Measurements from ENCODE around the gene RNF208.

Gene RNF208

GRCh38 chr9:137236936-137237421 is 14.9 kb upstream of the RNF208 start:
- Histone ChIP-seq H3K9me3 (ENCODE audit: control insufficient read depth, low read length) (no peaks in the 10 kb centered on the region), H3K4me3 (ENCODE audit: extremely low read depth, insufficient read depth, low read length, poor library complexity, severe bottlenecking) (no peak overlapping the region), H3K36me3 (ENCODE audit: control insufficient read depth, insufficient read depth, low read length) (peaks cover 5% of the 10 kb centered on the region), H3K27ac (ENCODE audit: low read depth, low read length, severe bottlenecking) (no peak overlapping the region), H3K4me1 (ENCODE audit: control insufficient read depth, insufficient read depth, low read length, poor library complexity, severe bottlenecking) (peaks cover 5% of the 10 kb centered on the region)
- WGBS, 2 experiments (ENCODE audit: insufficient coverage in 2 of 2), result 71 to 75% methylated on average over 9 to 10 of the region's 11 CpGs

- Histone ChIP-seq H3K36me3 (ENCODE audit: control insufficient read depth, insufficient read depth, low read length) (no peaks in the 10 kb centered on the region), H3K4me3 (ENCODE audit: extremely low read depth, insufficient read depth, low read length, poor library complexity, severe bottlenecking) (no peak overlapping the region), H3K27ac (ENCODE audit: low read depth, low read length, severe bottlenecking) (no peak overlapping the region), H3K9me3 (ENCODE audit: control insufficient read depth, low read length) (no peaks in the 10 kb centered on the region), H3K4me1 (ENCODE audit: control insufficient read depth, insufficient read depth, low read length, poor library complexity, severe bottlenecking) (peaks cover 5% of the 10 kb centered on the region)
- WGBS, 2 experiments (ENCODE audit: insufficient coverage in 2 of 2), result 34 to 39% methylated on average over 28 to 29 of the region's 31 CpGs
Measured at GRCh38 chr9:137236238-137236935, 14.3 kb upstream of the RNF208 start.

- WGBS, 2 experiments (ENCODE audit: insufficient coverage in 2 of 2), result 84 to 88% methylated on average over 31 to 32 of the region's 35 CpGs
- Histone ChIP-seq H3K9me3 (ENCODE audit: control insufficient read depth, low read length) (no peaks in the 10 kb centered on the region), H3K4me3 (ENCODE audit: extremely low read depth, insufficient read depth, low read length, poor library complexity, severe bottlenecking) (no peak overlapping the region), H3K36me3 (ENCODE audit: control insufficient read depth, insufficient read depth, low read length) (no peaks in the 10 kb centered on the region), H3K4me1 (ENCODE audit: control insufficient read depth, insufficient read depth, low read length, poor library complexity, severe bottlenecking) (peaks cover 5% of the 10 kb centered on the region), H3K27ac (ENCODE audit: low read depth, low read length, severe bottlenecking) (no peak overlapping the region)
Measured at GRCh38 chr9:137235424-137236237, 13.6 kb upstream of the RNF208 start.

- Histone ChIP-seq H3K27ac (ENCODE audit: low read depth, low read length, severe bottlenecking) (no peak overlapping the region), H3K36me3 (ENCODE audit: control insufficient read depth, insufficient read depth, low read length) (no peaks in the 10 kb centered on the region), H3K4me1 (ENCODE audit: control insufficient read depth, insufficient read depth, low read length, poor library complexity, severe bottlenecking) (peaks cover 6% of the 10 kb centered on the region), H3K4me3 (ENCODE audit: extremely low read depth, insufficient read depth, low read length, poor library complexity, severe bottlenecking) (no peak overlapping the region), H3K9me3 (ENCODE audit: control insufficient read depth, low read length) (no peaks in the 10 kb centered on the region)
- 83 to 87% methylated on average over 13 to 16 of the region's 18 CpGs for WGBS, 2 experiments (ENCODE audit: insufficient coverage in 2 of 2)
Measured at GRCh38 chr9:137234758-137235423, 12.9 kb upstream of the RNF208 start.

- H3K4me3 ChIP-seq (ENCODE audit: extremely low read depth, insufficient read depth, low read length, poor library complexity, severe bottlenecking), result no peak overlapping the region
- H3K27ac ChIP-seq (ENCODE audit: low read depth, low read length, severe bottlenecking), result no peak overlapping the region
- WGBS, 2 experiments (ENCODE audit: insufficient coverage in 2 of 2), result 89 to 92% methylated on average over 11 to 38 of the region's 40 CpGs
- peaks cover 9% of the 10 kb centered on the region for H3K4me1 ChIP-seq (ENCODE audit: control insufficient read depth, insufficient read depth, low read length, poor library complexity, severe bottlenecking)
- no peaks in the 10 kb centered on the region for H3K36me3 ChIP-seq (ENCODE audit: control insufficient read depth, insufficient read depth, low read length)
- no peaks in the 10 kb centered on the region for H3K9me3 ChIP-seq (ENCODE audit: control insufficient read depth, low read length)
Measured at GRCh38 chr9:137234055-137234697, 12.1 kb upstream of the RNF208 start.

- Histone ChIP-seq H3K4me1 (ENCODE audit: control insufficient read depth, insufficient read depth, low read length, poor library complexity, severe bottlenecking) (peaks cover 9% of the 10 kb centered on the region), H3K36me3 (ENCODE audit: control insufficient read depth, insufficient read depth, low read length) (no peaks in the 10 kb centered on the region), H3K9me3 (ENCODE audit: control insufficient read depth, low read length) (no peaks in the 10 kb centered on the region), H3K27ac (ENCODE audit: low read depth, low read length, severe bottlenecking) (no peak overlapping the region), H3K4me3 (ENCODE audit: extremely low read depth, insufficient read depth, low read length, poor library complexity, severe bottlenecking) (no peak overlapping the region)
- WGBS, 2 experiments (ENCODE audit: insufficient coverage in 2 of 2), result 94% methylated on average over 25 to 35 of the region's 40 CpGs
Measured at GRCh38 chr9:137233143-137233980, 11.3 kb upstream of the RNF208 start.

GRCh38 chr9:137232510-137232909 is 10.5 kb upstream of the RNF208 start:
- WGBS, 2 experiments (ENCODE audit: insufficient coverage in 2 of 2), result 90 to 92% methylated on average over 24 of the region's 24 CpGs
- H3K9me3 ChIP-seq (ENCODE audit: control insufficient read depth, low read length), result no peaks in the 10 kb centered on the region

GRCh38 chr9:137232101-137232500 is 10.1 kb upstream of the RNF208 start:
- Histone ChIP-seq H3K9me3 (ENCODE audit: control insufficient read depth, low read length) (no peaks in the 10 kb centered on the region), H3K36me3 (ENCODE audit: control insufficient read depth, insufficient read depth, low read length) (no peaks in the 10 kb centered on the region), H3K4me3 (ENCODE audit: extremely low read depth, insufficient read depth, low read length, poor library complexity, severe bottlenecking) (no peak overlapping the region), H3K27ac (ENCODE audit: low read depth, low read length, severe bottlenecking) (no peak overlapping the region), H3K4me1 (ENCODE audit: control insufficient read depth, insufficient read depth, low read length, poor library complexity, severe bottlenecking) (peaks cover 9% of the 10 kb centered on the region)
- 89 to 94% methylated on average over 7 to 9 of the region's 10 CpGs for WGBS, 2 experiments (ENCODE audit: insufficient coverage in 2 of 2)

More at GRCh38 chr9:137232510-137232909, 10.5 kb upstream of the RNF208 start:
- H3K36me3 ChIP-seq (ENCODE audit: control insufficient read depth, insufficient read depth, low read length), result no peaks in the 10 kb centered on the region
- no peak overlapping the region for H3K27ac ChIP-seq (ENCODE audit: low read depth, low read length, severe bottlenecking)
- H3K4me3 ChIP-seq (ENCODE audit: extremely low read depth, insufficient read depth, low read length, poor library complexity, severe bottlenecking), result no peak overlapping the region
- peaks cover 9% of the 10 kb centered on the region for H3K4me1 ChIP-seq (ENCODE audit: control insufficient read depth, insufficient read depth, low read length, poor library complexity, severe bottlenecking)

GRCh38 chr9:137231372-137232039 is 9.5 kb upstream of the RNF208 start:
- Histone ChIP-seq H3K36me3 (ENCODE audit: control insufficient read depth, insufficient read depth, low read length) (no peaks in the 10 kb centered on the region), H3K9me3 (ENCODE audit: control insufficient read depth, low read length) (no peaks in the 10 kb centered on the region), H3K4me1 (ENCODE audit: control insufficient read depth, insufficient read depth, low read length, poor library complexity, severe bottlenecking) (peaks cover 4% of the 10 kb centered on the region), H3K4me3 (ENCODE audit: extremely low read depth, insufficient read depth, low read length, poor library complexity, severe bottlenecking) (no peak overlapping the region), H3K27ac (ENCODE audit: low read depth, low read length, severe bottlenecking) (no peak overlapping the region)
- 93% methylated on average over 20 to 21 of the region's 23 CpGs for WGBS, 2 experiments (ENCODE audit: insufficient coverage in 2 of 2)
